K562 treated with DMSO at 1 percent for 24 hours (cell line): Measurements from ENCODE around the gene DMGDH. TPM values are rescaled to one million over a fixed set of nuclear protein-coding genes. Genes with fewer than 3 reads are reported as not detected.

Source experiments
- total RNA-seq: library from RNA; unstranded; fragments of 300-600 nt; gene quantifications from 2 replicates; pipeline ENCODE4 v1.2.3, GENCODE V29; 2022; ENCODE audit warnings: low read depth; ENCODE audit not compliant: insufficient read depth

Gene DMGDH
- not detected in 2 replicates for total RNA-seq

GRCh38 chr5:79069488-79070349 lies at the start of gene DMGDH, which contains the start of gene BHMT2:
TSS of gene DMGDH (minus strand) at chr5:79069674. CDS start at chr5:79069620, 54 bp downstream.
TSS of gene BHMT2 (plus strand) at chr5:79069767. CDS start at chr5:79069783, 16 bp downstream.

GRCh38 chr5:79111387-79111959 lies 42.0 kb upstream of the DMGDH start, which contains the start of gene BHMT:
TSS of gene BHMT (plus strand) at chr5:79111809. CDS start at chr5:79111886, 77 bp downstream.

GRCh38 chr5:78985116-78985724 lies 84.3 kb downstream of the DMGDH start, which contains the start of gene ARSB:
TSS of gene ARSB (minus strand) at chr5:78985310. CDS start at chr5:78985248, 62 bp downstream.

Other genes with a start within 250 kb of the DMGDH start
- 7.2 and 7.5 TPM in 2 replicates for gene ARSB, start 84.4 kb downstream of the DMGDH start, total RNA-seq
- gene BHMT2, start 93 bp upstream of the DMGDH start, total RNA-seq: not detected in 2 replicates
- gene BHMT, start 42.1 kb upstream of the DMGDH start, total RNA-seq: not detected in 2 replicates
- 2.7 and 2.8 TPM in 2 replicates for gene JMY, start 166.5 kb upstream of the DMGDH start, total RNA-seq